Panc1 (cell line): Measurements from ENCODE around the gene ROBO1.

Source experiments
- CTCF ChIP-seq: fragments of 450-650 bp; IDR thresholded peaks from 2 replicates; pipeline ENCODE4 v1.5.1; 2017; ENCODE audit warnings: mild to moderate bottlenecking
- POLR2AphosphoS5 ChIP-seq: IDR thresholded peaks from 2 replicates; pipeline ENCODE4 v1.6.1; 2012; ENCODE audit warnings: mild to moderate bottlenecking, low read depth, low read length, moderate library complexity
- REST ChIP-seq, 2 experiments: IDR thresholded peaks; 2 replicates each; pipeline ENCODE4 v1.6.1; 2011 to 2012; ENCODE audit warnings: low read depth in 2 of 2, control low read depth in 1 of 2, low read length in 1 of 2, mild to moderate bottlenecking in 1 of 2, moderate library complexity in 1 of 2; ENCODE audit not compliant: insufficient read depth in 1 of 2
- SIN3A ChIP-seq: IDR thresholded peaks from 2 replicates; pipeline ENCODE4 v1.6.1; 2012; ENCODE audit warnings: low read depth, mild to moderate bottlenecking, low read length, moderate library complexity, borderline replicate concordance; ENCODE audit not compliant: insufficient read depth
- TCF7L2 ChIP-seq: IDR thresholded peaks from 2 replicates; pipeline ENCODE4 v1.6.1; 2011; ENCODE audit warnings: mild to moderate bottlenecking, low read depth, low read length, inconsistent platforms

- TF ChIP-seq CTCF (no peak), POLR2AphosphoS5 (no peak), SIN3A (no peak), REST (IDR thresholded peaks at IDR 0.05; ENCODE audit: insufficient read depth in 1 of 2, low read depth in 2 of 2, low read length in 1 of 2) (no peak), TCF7L2 (no peak)
These were observed 441.2 kb downstream of the ROBO1 start for GRCh38 chr3:79326642-79327041.
